A549 (cell line): ENCODE measurements around the gene ZNF335. TPM values are rescaled to one million over a fixed set of nuclear protein-coding genes. Genes with fewer than 3 reads are reported as not detected.

ENCODE experiments used
- ATAC-seq, 2 experiments: fragments of 200-7000 bp in 1 of 2; fragments of >200 bp in 1 of 2; cut with Nextera tagmentation in 1 of 2; cut with Tn5 transposase in 1 of 2; 3 replicates each; pipeline versions ENCODE4 v1.8.0 to v1.9.1; 2018 to 2020; ENCODE audit warnings: mild to moderate bottlenecking in 1 of 2, moderate library complexity in 1 of 2
- CTCF ChIA-PET: fragments of 300-600 bp; sonication (Branson Sonifier 250); formaldehyde crosslinking; extraction: SDS; loops from one replicate; lab custom pipeline; 2021; ENCODE audit warnings: antibody characterized with exemption, inconsistent platforms; lab: Yijun Ruan, JAX
- POLR2A ChIA-PET: fragments of 350-600 bp; formaldehyde crosslinking; extraction: SDS; loops from one replicate; lab custom pipeline; 2021; ENCODE audit warnings: antibody characterized with exemption, inconsistent platforms; lab: Yijun Ruan, JAX
- DNase-seq, 2 experiments: peaks; one replicate each; pipeline versions ENCODE4 v3.0.0 to v3.0.0-alpha.2; 2011 to 2016; ENCODE audit warnings: low read depth in 1 of 2, low spot score in 1 of 2
- FAIRE-seq: peaks from 2 replicates; lab custom pipeline; 2011; peaks lifted over from hg19 to GRCh38; lab: Jason Lieb, UNC
- H3K27ac ChIP-seq, 2 experiments: fragments of >200 bp; sonication (Bioruptor Twin); formaldehyde crosslinking; 3 replicates each; pipeline ENCODE4 v1.5.1; 2016 to 2017
- H3K4me1 ChIP-seq: fragments of >200 bp; sonication (Bioruptor Twin); formaldehyde crosslinking; 3 replicates; pipeline ENCODE4 v1.6.1; 2016
- H3K4me2 ChIP-seq: fragments of >200 bp; sonication (Bioruptor Twin); formaldehyde crosslinking; 3 replicates; pipeline ENCODE4 v1.6.1; 2016
- H3K4me3 ChIP-seq: fragments of >200 bp; sonication (Bioruptor Twin); formaldehyde crosslinking; 3 replicates; pipeline ENCODE4 v1.5.1; 2016
- H3K9me3 ChIP-seq: fragments of >200 bp; sonication (Bioruptor Twin); formaldehyde crosslinking; 3 replicates; pipeline ENCODE4 v1.6.1; 2016
- CBX2 ChIP-seq: fragments of 200-600 bp; sonication (generic); IDR thresholded peaks from 2 replicates; pipeline ENCODE4 v1.6.1; 2016; ENCODE audit warnings: low read depth, mild to moderate bottlenecking, borderline replicate concordance
- CBX8 ChIP-seq: fragments of 200-600 bp; sonication (generic); IDR thresholded peaks from 2 replicates; pipeline ENCODE4 v1.6.1; 2016
- CHD4 ChIP-seq: fragments of 200-600 bp; sonication (generic); IDR thresholded peaks from 2 replicates; pipeline ENCODE4 v1.6.1; 2016; ENCODE audit warnings: antibody characterized with exemption, mild to moderate bottlenecking, borderline replicate concordance
- EHF ChIP-seq: fragments of 250-450 bp; sonication (Bioruptor Pico); IDR thresholded peaks from 2 replicates; pipeline ENCODE4 v1.5.0; 2020; ENCODE audit warnings: mild to moderate bottlenecking
- FOSL2 ChIP-seq, 2 experiments: fragments of 450-650 bp in 1 of 2; fragments of >200 bp in 1 of 2; sonication (Bioruptor Twin) in 1 of 2; formaldehyde crosslinking; IDR thresholded peaks; 2 replicates each; pipeline versions ENCODE4 v1.5.0 to v1.6.1; 2016 to 2020; ENCODE audit warnings: mild to moderate bottlenecking in 1 of 2, moderate library complexity in 1 of 2
- FOXS1 ChIP-seq: fragments of 250-450 bp; sonication (Bioruptor Pico); IDR thresholded peaks from 2 replicates; pipeline ENCODE4 v1.5.0; 2020; ENCODE audit warnings: mild to moderate bottlenecking, moderate library complexity
- GATA3 ChIP-seq: IDR thresholded peaks from 2 replicates; pipeline ENCODE4 v1.6.1; 2012; ENCODE audit warnings: borderline replicate concordance
- HDAC2 ChIP-seq: fragments of 200-600 bp; sonication (generic); IDR thresholded peaks from 2 replicates; pipeline ENCODE4 v1.6.1; 2016
- HOXA7 ChIP-seq: fragments of 250-450 bp; sonication (Bioruptor Pico); IDR thresholded peaks from 2 replicates; pipeline ENCODE4 v1.5.0; 2020; ENCODE audit warnings: mild to moderate bottlenecking, moderate library complexity
- HOXB13 ChIP-seq: fragments of 250-450 bp; sonication (Bioruptor Pico); IDR thresholded peaks from 2 replicates; pipeline ENCODE4 v1.5.0; 2020; ENCODE audit warnings: low read depth, mild to moderate bottlenecking, moderate library complexity
- HOXB5 ChIP-seq: fragments of 250-450 bp; sonication (Bioruptor Pico); IDR thresholded peaks from 2 replicates; pipeline ENCODE4 v1.5.0; 2020; ENCODE audit warnings: mild to moderate bottlenecking, moderate library complexity
- JUNB ChIP-seq: fragments of >200 bp; sonication (Bioruptor Twin); formaldehyde crosslinking; IDR thresholded peaks from 2 replicates; pipeline ENCODE4 v1.6.1; 2016
- KDM1A ChIP-seq: fragments of 200-600 bp; sonication (generic); IDR thresholded peaks from 2 replicates; pipeline ENCODE4 v1.6.1; 2016; ENCODE audit warnings: low read depth, mild to moderate bottlenecking
- MAFK ChIP-seq: fragments of 450-650 bp; IDR thresholded peaks from 2 replicates; pipeline ENCODE4 v1.6.1; 2014; ENCODE audit not compliant: partially characterized antibody
- MAZ ChIP-seq: fragments of 150-350 bp; IDR thresholded peaks from 2 replicates; pipeline ENCODE4 v1.6.1; 2014; ENCODE audit warnings: antibody characterized with exemption, low read depth, low read length, borderline replicate concordance
- NPAS2 ChIP-seq: fragments of 250-450 bp; sonication (Bioruptor Pico); IDR thresholded peaks from 2 replicates; pipeline ENCODE4 v1.8.0; 2022; ENCODE audit warnings: mild to moderate bottlenecking, moderate library complexity, borderline replicate concordance
- NR3C1 ChIP-seq: fragments of >200 bp; sonication (Bioruptor Twin); formaldehyde crosslinking; IDR thresholded peaks from 3 replicates; pipeline ENCODE4 v1.6.1; 2017
- PBX3 ChIP-seq: IDR thresholded peaks from 2 replicates; pipeline ENCODE4 v1.6.1; 2012
- PHF8 ChIP-seq: fragments of 200-600 bp; sonication (generic); IDR thresholded peaks from 2 replicates; pipeline ENCODE4 v1.6.1; 2016; ENCODE audit warnings: low read depth, mild to moderate bottlenecking, antibody characterized with exemption, moderate library complexity, borderline replicate concordance
- POLR2A ChIP-seq: IDR thresholded peaks from 2 replicates; pipeline ENCODE4 v1.6.1; 2012; ENCODE audit warnings: mild to moderate bottlenecking, low read length
- RARB ChIP-seq: fragments of 250-450 bp; sonication (Bioruptor Pico); IDR thresholded peaks from 2 replicates; pipeline ENCODE4 v1.8.0; 2021; ENCODE audit warnings: mild to moderate bottlenecking, moderate library complexity
- RCOR1 ChIP-seq: fragments of 150-350 bp; IDR thresholded peaks from 2 replicates; pipeline ENCODE4 v1.6.1; 2014; ENCODE audit warnings: antibody characterized with exemption, low read length, low read depth
- RNF2 ChIP-seq: fragments of 200-600 bp; sonication (generic); IDR thresholded peaks from 2 replicates; pipeline ENCODE4 v1.6.1; 2016; ENCODE audit warnings: low read depth, mild to moderate bottlenecking, antibody characterized with exemption, moderate library complexity, borderline replicate concordance
- SREBF2 ChIP-seq: fragments of 450-650 bp; IDR thresholded peaks from 2 replicates; pipeline ENCODE4 v1.6.1; 2014; ENCODE audit warnings: mild to moderate bottlenecking, moderate library complexity
- TFCP2L1 ChIP-seq: fragments of 250-450 bp; sonication (Bioruptor Pico); IDR thresholded peaks from 2 replicates; pipeline ENCODE4 v1.5.0; 2021; ENCODE audit warnings: mild to moderate bottlenecking
- ZC3H11A ChIP-seq: fragments of 450-650 bp; IDR thresholded peaks from 2 replicates; pipeline ENCODE4 v1.6.1; 2014; ENCODE audit warnings: antibody characterized with exemption, mild to moderate bottlenecking
- ZFP36 ChIP-seq: fragments of 450-650 bp; IDR thresholded peaks from 2 replicates; pipeline ENCODE4 v1.6.1; 2014; ENCODE audit warnings: borderline replicate concordance; ENCODE audit not compliant: partially characterized antibody
- WGBS: methylation state at CpG from one replicate; pipeline ENCODE4 v1.1.6; 2017; ENCODE audit errors: missing lambda C conversion rate; 5-methylcytosine and 5-hydroxymethylcytosine counted together
- polyA plus RNA-seq, 4 experiments: library from polyadenylated mRNA; depleted of rRNA in 3 of 4; stranded (reverse); fragments of >200 nt; fragmentation: RNase III in 1 of 4; extraction: RNeasy Plus Mini Kit Qiagen cat#74134 plus additional on column Dnase treatment in 1 of 4; gene quantifications; 2 replicates in 3 of 4; 3 replicates in 1 of 4; pipeline ENCODE4 v1.2.3, GENCODE V29; 2011 to 2017
- TF ChIP-seq, protein P1 (sequence below): fragments of >200 bp; sonication (Bioruptor Twin); formaldehyde crosslinking; IDR thresholded peaks from 3 replicates; pipeline ENCODE4 v1.6.1; 2016
- TF ChIP-seq, protein P2 (sequence below): fragments of 250-450 bp; sonication (Bioruptor Pico); IDR thresholded peaks from 2 replicates; pipeline ENCODE4 v1.5.0; 2020; ENCODE audit warnings: low read depth, mild to moderate bottlenecking, moderate library complexity

Gene ZNF335
- polyA plus RNA-seq, 2 of the 4 experiments (the other 2 are of a cell fraction): 7.3 to 9.3 TPM

DNA sequence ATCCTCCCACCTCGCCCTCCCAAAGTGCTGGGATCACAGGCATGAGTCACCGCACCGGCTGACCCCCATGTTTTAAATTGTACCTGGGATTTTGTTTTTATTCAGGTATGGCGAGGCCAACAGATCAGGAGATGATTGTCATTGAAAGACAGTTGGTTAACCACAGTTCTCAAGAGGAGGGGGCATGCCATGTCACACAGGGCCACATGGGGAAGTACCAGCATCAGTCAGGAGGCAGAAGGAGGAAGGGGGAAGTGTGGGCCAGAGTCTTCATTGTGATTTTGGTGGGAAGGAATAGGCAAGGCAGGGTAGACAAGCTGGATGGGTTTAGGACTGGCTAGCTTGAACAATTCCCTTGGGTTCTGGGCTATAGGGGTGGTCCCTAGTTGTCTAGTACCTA, 26.8 kb upstream of the ZNF335 start:
- ATAC-seq: no peak
- Histone ChIP-seq H3K4me3 (no peak overlapping the region), H3K27ac (no peak overlapping the region)
- 56% methylated on average over 4 of the region's 4 CpGs for WGBS
- no peak for TF ChIP-seq NPAS2 (CRISPR knock-in tag)
- no peak for TF ChIP-seq JUNB
- no peak for TF ChIP-seq EHF (CRISPR knock-in tag)
- no peak for TF ChIP-seq CBX2
- TF ChIP-seq ZFP36: no peak
- TF ChIP-seq HDAC2: no peak
- TF ChIP-seq MAZ: no peak
- TF ChIP-seq, protein P1, sequence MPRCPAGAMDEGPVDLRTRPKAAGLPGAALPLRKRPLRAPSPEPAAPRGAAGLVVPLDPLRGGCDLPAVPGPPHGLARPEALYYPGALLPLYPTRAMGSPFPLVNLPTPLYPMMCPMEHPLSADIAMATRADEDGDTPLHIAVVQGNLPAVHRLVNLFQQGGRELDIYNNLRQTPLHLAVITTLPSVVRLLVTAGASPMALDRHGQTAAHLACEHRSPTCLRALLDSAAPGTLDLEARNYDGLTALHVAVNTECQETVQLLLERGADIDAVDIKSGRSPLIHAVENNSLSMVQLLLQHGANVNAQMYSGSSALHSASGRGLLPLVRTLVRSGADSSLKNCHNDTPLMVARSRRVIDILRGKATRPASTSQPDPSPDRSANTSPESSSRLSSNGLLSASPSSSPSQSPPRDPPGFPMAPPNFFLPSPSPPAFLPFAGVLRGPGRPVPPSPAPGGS: no peak
- no peak for TF ChIP-seq HOXB5 (CRISPR knock-in tag)
- no peak for TF ChIP-seq SREBF2
- TF ChIP-seq FOSL2 (IDR thresholded peaks at IDR 0.05): no peak
- TF ChIP-seq FOSL2 (CRISPR knock-in tag; IDR thresholded peaks at IDR 0.05): no peak
- TF ChIP-seq HOXA7 (CRISPR knock-in tag): no peak
- no peak for TF ChIP-seq RARB (CRISPR knock-in tag)
- TF ChIP-seq, all 56 proteins: peak for 0
- FAIRE-seq: no peak
- DNase-seq: no peak
- POLR2A ChIA-PET: no interaction called here
- CTCF ChIA-PET: interaction anchor here (2.8 to 22.4 kb wide), 4 partner anchors 3 to 29 kb away, joined by 9 to 450 read pairs (median 230); partner anchors contain the start of gene MMP9
- no peaks in the 10 kb centered on the region for H3K9me3 ChIP-seq
- peaks cover 18% of the 10 kb centered on the region for H3K4me1 ChIP-seq
- no peak overlapping the region for H3K4me2 ChIP-seq

DNA sequence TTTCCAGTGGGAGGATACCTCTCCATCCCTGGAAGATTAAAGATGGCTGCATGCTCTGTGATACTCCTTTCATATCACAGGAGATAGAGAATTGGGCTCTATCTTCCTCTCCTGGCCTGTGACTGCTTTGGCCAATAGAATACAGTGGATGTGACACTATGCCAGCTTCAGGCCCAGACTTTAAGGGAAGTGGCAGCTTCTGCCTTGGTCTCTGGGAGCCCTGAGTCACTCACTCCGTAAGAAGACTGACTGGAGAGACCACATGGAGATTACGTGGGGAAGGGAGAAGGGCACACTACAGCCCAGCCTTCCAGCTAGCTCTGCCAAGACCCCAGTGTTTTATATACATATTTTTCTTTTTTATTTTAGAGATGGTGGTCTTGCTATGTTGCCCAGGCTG, 26.3 kb upstream of the ZNF335 start:
- no peak for FAIRE-seq
- CTCF ChIA-PET: interaction anchor here (0.6 to 22.4 kb wide), 4 partner anchors 2 to 60 kb away, joined by 3 to 450 read pairs (median 230); partner anchors contain the start of gene MMP9
- no peak for ATAC-seq
- WGBS: 68% methylated on average over 2 of the region's 2 CpGs
- Histone ChIP-seq H3K4me1 (peaks cover 22% of the 10 kb centered on the region), H3K4me3 (no peak overlapping the region), H3K27ac (no peak overlapping the region)
- TF ChIP-seq CHD4 (no peak), NPAS2 (CRISPR knock-in tag) (no peak), KDM1A (no peak), POLR2A (no peak), FOXS1 (CRISPR knock-in tag) (no peak), MAFK (no peak), CBX8 (no peak), NR3C1 (no peak), ZC3H11A (no peak), HOXB13 (no peak), HOXA7 (CRISPR knock-in tag) (no peak), GATA3 (no peak), PHF8 (no peak), RCOR1 (no peak), MAZ (no peak), PBX3 (no peak), RNF2 (no peak), TFCP2L1 (CRISPR knock-in tag) (no peak)
- TF ChIP-seq, protein P2, sequence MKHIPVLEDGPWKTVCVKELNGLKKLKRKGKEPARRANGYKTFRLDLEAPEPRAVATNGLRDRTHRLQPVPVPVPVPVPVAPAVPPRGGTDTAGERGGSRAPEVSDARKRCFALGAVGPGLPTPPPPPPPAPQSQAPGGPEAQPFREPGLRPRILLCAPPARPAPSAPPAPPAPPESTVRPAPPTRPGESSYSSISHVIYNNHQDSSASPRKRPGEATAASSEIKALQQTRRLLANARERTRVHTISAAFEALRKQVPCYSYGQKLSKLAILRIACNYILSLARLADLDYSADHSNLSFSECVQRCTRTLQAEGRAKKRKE: no peak
- TF ChIP-seq, all 56 proteins: peak for 0
- H3K9me3 ChIP-seq: no peaks in the 10 kb centered on the region
- POLR2A ChIA-PET: no interaction called here
- H3K4me2 ChIP-seq: no peak overlapping the region
- no peak for DNase-seq
